ENCODE results near the gene FOXP1.

Gene FOXP1

DNA sequence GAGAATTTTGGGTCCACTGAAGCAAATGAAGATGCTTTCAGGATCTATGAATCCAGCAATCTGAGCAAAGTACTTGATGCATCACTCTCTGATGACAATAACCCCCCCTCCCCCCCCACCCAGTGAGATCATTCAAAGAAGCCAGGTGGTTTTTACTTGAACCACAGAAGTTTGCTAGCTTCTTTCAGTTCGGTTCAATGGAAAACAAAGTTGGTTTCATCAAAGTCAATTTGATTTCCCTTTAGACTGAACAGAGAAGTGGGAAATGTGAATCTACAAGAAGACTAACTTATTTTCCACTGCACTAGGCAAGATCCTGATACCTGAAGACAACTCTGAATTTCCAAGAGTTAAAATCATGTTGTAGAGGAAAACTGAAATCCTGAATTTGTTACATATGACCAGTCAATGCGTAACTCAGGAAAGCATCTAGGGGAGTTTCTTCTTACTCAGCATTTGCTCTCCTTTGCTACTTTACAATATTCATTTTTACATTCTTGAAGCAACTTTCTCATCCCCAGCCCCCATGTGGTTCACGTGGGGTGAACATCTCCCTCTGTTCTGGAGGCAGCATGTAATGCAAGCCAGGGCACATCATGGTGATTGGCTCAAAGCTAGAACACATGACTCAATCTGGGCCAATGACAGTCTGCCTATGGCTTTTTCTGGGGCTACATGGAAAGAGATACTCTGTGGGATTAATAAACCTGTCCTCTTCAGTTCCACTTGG is 572.6 kb downstream of the FOXP1 start:
- peak; percentile 78 for DNase-seq

DNA sequence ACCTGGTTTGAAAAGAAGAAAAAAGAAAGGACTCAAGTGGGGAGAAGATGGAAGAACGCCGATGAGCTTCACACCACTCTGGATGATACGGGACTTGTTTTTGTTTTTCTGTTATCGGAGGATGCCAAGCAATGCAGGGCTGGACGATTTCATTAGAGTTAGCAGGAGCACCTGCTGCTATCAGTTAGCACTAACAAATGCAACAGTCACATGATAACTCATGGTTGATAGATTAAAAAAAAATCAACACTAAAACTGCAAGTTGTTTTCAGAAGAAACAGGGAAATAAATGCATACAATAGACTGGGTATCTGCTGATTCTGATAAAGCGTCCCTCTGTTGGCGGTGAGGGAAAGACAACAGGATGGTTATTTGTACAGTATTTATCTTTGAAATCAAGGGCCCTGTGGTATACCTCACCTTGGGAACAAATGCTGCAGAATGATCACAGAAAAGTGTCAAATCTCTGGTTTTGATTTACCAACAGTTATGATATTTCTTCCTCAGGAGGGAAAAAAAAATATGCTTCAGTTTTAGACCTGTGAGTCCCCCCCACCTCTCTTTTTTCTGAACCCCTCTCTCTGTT is 575.1 kb downstream of the FOXP1 start:
- DNase-seq = no peak

DNA sequence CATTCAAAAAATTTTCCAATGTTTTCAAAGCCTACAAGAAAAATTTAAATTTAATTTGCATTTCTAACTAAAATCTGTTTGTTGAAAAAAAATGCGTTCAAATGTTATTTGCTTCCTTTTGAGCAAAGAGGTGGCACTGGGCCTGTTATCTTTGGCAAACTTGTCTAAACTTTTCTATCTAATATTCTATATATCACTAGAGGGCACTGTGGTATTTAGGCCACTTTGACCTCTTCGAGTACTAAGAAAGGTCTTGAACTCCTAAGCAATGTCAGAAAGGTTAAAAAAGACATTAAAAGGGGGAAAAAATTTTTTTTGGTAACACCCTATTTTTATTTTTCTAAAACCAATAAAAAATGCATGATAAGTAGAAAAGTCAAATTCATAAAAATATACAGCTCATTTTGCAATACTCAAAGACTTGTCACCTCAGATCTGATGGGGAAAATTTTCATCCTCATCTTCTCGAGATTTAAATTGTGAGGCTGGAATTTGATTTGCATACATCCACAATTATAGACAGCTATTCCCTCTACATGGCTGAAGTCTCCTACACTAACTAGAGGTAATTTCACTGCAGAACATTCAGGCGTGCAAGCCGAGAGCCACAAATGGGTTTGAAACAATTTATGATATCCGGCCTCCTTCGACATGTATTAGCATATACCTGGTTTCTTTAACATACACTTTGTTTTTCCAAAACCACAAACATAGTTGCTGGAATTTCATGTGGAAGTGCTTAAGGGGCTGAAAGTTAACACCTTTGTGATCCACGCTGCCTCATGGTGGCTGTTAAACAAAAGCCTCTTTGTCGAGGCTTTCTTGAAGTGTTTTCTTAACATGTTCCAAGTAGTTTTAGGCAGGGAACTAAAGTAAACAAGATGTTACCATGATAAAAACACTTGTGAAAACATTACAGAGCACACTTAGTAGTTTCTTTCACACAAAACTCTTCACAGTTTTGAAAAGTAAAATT is 576.4 kb downstream of the FOXP1 start:
- no peak for DNase-seq

DNA sequence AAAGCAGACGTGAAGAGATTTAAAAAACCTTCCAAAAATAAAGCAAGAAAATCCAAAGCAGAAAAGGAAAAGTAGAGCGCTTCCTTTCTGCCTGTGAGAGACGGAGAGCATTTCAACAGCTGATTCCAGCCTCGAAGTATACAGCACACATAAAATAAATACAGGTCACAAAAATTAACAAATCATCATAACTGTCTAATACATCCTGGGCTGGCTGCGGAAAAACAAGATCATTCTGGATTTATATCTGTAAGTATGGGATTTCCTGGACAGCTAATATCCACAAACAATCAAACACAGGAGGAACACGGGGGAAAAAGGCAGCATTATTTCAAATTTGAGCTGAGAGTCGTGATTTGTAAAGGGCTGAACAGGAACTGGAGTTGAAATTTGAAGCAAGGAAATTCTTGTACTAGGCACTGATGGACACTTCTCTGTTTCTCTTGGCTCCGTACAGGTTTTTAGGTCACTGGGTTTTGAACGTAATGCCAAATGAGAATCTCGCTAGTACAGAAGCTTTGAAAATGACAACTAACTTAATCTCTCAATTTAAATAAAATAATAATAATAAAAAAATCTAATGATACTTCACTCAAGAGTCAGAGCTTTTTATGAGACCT is 577.7 kb downstream of the FOXP1 start:
- no peak for DNase-seq

DNA sequence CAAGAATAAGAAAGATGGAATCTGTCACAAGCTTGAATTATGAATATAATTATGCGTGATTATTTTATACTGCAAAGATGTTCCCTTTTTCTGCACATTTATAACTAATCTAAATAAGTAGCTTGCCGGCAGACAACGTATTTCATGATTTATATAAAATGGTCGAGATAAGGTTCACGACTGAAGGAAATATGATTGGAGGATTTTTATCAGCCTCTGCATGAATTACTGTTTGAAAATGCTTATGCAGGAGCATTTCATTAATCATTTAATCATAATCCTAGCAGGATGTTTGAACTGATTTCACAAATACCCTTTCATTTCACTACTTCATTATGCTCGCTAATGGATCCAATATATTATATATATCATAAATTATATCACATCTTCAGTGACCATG is 580.0 kb downstream of the FOXP1 start:
- no peak for DNase-seq

DNA sequence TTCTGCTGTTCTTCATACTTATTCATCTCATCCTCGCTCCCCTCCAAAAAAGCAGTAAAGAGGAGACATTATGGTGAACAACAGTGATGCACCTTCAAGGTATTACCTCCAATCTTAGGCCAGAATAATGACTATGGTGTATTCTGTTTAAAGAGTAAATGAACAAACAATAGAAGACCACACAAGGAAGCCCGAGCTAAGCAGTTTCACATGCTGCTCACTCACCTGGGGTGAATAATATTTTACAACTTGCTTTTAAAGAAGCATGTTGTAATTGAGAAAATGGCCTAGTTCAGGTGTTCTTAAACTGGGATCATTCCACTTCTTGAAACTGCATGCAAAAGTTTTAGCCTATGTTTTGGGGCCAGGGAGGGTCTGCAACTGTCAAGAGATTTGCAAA is 581.2 kb downstream of the FOXP1 start:
- DNase-seq = no peak

DNA sequence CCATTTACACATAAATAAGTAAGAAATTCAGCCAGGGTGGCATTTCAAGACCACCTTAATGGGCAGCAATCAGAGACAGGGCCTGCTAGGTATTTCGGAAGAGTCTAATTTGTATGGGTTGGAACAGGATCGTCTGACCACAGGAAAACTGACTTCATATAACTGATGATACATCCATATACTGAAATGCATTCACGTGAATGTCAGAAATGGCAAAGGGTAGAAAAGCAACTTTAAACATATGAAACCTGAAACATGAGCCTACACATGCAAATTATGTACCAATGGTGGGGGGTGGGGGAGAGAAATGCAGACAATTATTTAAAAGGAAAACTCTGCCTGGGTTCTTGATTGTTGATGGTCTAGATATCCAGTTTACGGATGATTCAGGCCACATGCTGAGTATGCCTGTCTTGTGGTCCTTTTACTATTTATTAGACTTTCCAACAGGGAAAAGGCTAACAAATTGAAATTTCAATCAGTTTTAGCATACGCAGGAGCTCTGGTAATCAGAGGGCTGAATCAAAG is 582.2 kb downstream of the FOXP1 start:
- DNase-seq = no peak

DNA sequence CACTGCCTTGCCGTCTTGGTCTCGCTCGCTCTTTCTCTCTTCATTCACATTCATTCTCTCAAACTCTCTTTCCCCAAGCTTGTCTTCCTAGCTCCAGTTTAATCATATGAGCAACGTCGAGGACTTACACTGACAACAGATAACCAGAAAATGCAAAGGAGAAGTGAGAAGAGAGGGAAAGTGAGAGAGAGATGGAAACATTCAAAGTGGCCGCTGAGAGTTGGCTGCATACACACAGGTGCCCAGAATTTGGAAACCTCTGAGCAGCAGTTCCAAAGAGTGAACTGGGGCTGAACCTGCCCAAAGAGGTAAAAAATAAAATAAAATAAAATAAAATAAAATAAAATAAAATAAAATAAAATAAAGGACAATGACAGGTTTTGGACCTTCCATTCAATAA is 583.0 kb downstream of the FOXP1 start:
- DNase-seq = no peak

DNA sequence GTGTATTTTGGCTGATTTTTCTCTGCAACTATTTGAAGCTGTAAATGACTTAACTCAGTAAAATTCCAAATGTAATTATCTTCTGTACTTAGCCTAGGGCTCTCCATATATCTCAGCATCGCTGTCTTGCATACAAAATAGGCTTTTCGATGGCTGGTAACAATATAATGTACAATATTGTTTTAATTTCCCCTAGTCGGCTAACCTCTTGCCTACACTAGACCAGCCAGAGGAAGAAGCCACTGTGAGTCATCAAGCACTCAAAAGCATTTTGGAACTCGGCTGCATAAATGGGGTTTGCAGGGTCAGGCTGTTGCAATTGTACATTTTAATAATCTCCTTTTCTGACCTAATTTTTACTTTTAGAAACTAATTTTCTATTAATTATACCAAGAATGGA is 583.8 kb downstream of the FOXP1 start:
- DNase-seq = no peak

DNA sequence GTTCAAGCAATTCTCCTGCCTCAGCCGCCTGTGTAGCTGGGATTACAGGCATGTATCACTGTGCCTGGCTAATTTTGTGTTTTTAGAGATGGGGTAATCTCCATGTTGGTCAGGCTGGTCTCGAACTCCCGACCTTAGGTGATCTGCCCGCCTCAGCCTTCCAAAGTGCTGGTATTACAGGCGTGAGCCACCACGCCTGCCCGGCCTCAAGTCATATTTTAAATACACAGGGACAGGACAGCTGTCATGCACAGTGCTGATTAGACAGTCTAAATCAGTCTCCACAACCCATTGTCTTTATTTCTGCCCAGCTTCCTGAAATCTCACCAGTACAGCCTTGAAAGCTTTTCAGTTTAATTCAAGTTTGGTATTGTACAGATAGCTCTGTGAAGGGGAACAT is 587.4 kb downstream of the FOXP1 start:
- no peak for DNase-seq

DNA sequence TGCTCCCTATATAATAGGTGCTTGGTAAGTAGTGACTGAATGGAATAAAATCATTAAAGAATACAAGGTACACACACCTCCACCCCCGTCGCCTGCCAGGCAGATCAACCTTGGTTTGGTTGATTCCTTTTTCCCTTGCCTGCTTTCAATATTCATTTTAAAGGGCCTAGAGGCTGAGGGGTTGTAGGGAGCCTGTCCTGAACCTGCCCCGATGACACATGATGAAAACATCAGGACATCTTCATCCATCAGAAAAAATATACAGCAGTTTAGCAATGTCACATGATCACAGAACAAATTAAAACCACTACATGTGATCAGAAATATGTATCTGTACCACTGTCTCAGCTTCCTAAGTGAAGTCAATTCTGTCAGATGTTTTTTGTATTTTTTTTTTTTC is 588.9 kb downstream of the FOXP1 start:
- DNase-seq = no peak

DNA sequence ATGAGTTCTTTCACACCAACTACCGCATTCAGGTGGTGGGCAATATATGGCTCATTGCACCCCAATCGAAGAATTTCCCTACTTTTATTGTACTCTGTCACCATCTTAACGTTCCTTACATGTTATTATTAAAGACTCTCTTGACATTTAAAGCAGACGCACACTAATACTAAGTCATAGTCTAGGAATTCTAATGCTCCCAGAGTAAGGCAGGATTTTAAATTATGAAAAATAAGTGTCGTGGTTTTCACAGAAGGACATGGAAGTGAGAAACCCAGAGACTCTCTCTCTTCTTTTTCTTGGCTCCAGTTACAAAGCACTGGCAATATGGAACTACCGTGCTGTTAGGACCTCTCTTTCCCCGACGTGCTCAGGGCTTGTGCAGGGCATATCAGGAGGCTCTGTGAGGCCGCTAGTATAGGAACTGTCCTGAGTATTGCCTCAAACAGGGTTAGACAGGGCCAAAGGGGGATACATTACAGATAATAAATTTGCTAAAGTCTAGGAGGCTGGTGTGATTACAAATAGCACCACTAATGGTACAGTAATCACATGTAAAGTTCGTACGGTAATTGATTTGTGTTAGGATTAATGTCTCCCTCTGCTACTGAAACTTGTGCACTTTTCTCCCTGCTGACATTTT is 590.8 kb downstream of the FOXP1 start:
- DNase-seq = no peak

DNA sequence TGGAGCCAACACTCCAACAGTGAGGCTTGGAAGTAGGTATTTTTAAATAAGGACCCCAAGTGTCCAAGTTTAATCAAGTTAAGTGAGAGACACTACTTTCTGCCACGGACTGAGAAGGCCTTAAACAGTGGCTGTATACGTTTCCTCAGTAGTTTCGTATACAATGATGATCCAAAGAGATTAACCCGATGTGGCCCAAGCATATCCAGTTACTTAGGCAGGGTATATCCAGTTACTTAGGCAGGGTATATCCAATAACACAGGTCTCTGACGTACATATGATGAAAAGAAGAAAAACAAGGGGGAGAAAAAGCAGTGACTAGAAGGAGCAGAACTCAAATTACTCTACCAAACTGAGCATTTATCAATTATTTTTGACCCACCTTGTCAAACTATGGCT is 591.4 kb downstream of the FOXP1 start:
- no peak for DNase-seq

DNA sequence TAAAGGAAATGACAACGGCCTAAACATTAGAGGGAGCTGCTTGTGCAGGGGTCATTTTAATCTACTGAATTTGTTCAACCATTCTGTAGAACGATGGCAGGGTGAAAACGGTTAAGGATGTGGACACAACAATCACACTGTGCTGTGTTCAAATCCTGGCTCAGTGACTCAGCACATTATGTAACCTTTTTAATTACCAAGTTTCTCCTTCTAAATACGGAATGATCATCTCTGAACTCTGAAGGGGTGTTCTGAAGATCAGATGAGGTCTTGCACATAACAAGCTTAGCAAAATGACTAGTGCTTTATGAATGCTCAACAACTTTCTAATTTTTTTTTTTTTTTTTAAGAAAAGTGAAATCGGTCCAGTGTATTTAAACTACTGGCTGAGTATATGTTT is 592.8 kb downstream of the FOXP1 start:
- no peak for DNase-seq

DNA sequence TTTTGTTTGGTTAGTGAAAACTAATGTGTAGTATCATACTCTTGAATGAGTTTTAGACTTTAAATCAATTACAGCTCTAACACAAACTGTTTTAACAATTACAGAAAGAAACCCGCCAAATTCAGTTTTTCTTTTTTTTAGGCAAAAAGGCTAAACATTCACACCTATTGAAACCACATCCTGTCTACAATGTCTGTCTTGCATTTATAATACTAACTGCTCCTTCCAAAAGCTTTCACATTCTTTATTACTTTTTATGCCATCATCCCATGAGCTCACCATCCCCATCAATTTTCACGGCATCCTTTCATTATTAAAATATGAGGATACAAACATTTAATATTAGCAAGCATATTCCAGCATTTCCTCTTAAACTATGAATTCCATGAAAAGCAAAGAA is 593.3 kb downstream of the FOXP1 start:
- DNase-seq = no peak

DNA sequence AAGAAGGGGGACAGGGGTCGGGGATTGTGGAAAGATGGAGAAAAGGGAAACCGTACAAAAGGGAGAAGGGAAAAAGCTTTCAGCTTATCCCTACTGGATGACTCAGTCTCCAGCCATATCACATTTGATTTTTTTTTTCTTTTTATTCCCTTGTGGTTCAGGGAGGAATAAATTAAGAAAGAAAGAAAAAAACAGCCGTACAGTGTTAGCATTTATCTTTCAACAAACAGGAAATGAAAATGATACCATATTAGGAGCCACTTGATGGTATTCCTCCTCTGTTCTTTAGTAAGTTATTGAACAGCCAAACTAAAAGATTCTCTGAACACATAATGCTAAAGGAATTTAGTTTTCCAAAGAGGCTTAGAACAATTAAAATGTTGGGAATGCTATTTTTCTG is 594.4 kb downstream of the FOXP1 start:
- no peak for DNase-seq

DNA sequence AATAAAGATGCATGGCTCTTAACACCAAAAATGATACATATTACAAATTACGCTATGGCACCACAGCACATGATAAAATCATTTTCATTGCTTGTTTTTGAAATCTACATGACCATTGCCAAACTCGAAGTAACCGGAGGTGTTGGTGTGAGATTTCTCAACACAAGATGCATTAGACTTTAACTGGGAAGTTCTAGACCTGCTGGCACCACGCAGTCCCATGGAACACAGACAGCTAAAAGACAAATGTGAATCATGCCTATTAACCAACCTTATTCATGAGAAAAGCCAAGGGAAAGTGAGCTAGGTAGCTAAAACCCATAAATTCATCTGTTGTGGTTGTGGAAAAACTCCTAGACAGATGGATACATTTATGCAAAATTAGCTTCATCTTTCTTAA is 595.4 kb downstream of the FOXP1 start:
- no peak for DNase-seq

DNA sequence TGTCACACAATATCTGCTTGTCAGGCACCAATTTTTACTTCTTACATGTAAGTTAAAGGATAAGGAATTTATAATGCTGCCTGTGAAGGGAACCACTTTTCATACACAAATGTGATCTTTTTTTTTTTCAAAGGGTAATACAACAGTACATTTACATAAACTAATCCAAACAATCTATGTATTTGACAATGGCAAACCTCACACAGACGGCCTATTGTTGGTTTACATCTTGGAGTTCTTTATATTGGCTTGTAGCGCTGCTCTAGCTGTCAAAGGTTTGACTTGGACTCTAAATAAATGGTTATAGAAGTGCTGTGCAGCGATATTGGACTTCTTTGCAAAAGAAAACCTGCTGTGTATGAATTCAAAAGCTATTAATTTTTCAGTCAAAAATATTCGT is 598.0 kb downstream of the FOXP1 start:
- DNase-seq = no peak

DNA sequence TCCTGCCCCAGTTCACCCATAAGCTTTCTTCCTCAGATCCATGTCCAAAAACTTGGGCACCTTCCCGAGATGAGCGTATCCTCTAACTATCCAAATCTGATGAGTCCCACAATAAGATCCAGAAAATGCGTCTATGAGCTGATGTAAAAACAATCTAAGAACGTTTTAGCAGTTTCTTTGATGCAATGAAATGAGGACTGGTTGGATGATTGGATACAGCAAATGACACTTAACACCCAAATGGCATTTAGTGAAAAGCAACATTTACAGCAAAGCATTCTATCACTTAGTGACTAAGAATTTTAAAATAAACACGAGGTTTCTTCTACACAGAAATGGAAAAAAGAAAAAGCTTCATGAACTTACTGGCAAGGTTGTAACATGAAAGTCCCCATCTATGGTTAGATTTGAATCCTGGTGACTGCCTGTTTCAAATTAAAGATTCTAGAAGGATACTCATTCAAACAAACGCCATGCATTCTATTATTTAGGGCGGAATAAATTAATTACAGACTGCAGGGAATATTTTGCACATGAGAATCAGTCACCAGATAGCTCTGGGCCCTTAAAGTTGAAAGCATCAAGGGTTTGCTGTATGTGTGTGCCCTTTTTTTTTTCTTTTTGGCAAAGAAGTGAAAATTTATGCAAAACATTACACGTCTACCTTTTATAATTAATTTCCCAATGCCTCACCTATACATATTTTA is 598.6 kb downstream of the FOXP1 start:
- no peak for DNase-seq

DNA sequence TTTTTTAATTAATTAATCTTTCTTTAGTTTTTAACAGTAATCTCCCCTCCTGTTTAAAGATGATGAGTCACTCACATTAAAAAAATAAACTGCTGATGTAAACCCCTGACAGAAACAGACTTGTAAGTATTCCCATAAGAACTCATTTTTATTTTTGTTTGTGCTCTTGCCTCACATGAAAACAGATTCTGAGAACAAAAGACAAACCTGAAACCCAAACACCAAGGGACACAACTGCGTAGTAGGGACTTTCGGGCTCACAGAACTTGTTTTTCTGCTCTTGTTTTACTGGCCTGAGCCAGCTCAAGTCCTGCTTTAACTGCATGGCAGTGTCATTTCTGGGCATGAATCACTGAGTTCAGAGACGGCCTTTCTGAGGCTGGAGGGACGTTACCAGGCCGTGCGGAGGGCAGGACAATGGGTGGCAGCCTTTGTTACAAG is 600.8 kb downstream of the FOXP1 start:
- DNase-seq = peak; percentile 39

DNA sequence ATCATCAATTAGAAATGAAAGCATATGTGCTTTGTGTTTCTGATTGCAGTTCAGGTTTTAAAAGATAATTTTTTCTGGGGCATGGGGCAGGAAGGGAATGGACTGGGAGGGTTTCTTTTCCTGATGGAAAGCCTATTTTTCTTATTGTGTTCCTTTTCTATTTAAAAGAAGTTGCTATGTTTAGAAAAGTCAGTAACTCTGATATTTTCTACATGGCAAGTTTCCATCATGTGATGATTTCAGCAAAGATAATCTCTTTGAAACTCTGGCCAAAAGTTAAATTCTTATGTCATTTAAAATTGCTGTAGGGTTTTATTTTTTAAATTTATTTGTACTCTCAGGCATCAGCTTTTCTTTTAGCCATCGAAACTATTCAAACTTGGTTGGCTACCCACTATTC is 601.2 kb downstream of the FOXP1 start:
- DNase-seq = no peak

All from stimulated activated CD8-positive, alpha-beta memory T cell treated with anti-CD3 and anti-CD28 coated beads, Interleukin-4, amount 100 ng/mL, for 48 hours (primary cell).